Fibroblast of mammary gland (primary cell): ENCODE measurements around the gene CIBAR2.

Experiments
- DNase-seq: peaks from one replicate; pipeline ENCODE4 v3.0.0-alpha.2; 2010; ENCODE audit warnings: low read depth
- H3K4me3 ChIP-seq: 2 replicates; pipeline ENCODE4 v1.5.1; 2011; ENCODE audit warnings: low read depth, mild to moderate bottlenecking, low read length, moderate library complexity; ENCODE audit not compliant: control insufficient read depth
- TF ChIP-seq, protein P1 (sequence below): conservative IDR thresholded peaks from 2 replicates; pipeline ENCODE4 v1.5.1; 2011; ENCODE audit warnings: low read depth, low read length, inconsistent platforms; ENCODE audit not compliant: control insufficient read depth, insufficient read depth

CIBAR2 gene

DNA sequence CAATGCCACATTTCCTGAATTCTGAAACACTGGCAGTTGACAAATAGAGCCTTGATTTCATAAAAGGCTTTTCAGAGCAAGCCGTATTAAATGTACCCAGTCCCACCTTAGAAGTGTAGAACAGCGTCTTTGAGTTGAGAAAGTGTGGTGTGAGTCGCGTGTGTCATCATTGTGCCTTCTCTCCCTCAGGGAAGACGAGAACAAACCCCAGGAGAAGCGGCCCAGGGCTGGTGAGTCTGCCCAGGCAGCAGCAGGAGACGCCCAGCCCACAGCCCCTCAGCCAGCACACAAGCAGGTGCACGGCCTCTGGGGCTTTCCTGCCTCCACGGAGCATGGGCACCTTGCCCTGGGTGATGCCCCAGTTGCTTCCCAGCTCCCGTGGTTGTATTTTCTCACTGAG, 34.0 kb downstream of the CIBAR2 start:
- TF ChIP-seq, protein P1, sequence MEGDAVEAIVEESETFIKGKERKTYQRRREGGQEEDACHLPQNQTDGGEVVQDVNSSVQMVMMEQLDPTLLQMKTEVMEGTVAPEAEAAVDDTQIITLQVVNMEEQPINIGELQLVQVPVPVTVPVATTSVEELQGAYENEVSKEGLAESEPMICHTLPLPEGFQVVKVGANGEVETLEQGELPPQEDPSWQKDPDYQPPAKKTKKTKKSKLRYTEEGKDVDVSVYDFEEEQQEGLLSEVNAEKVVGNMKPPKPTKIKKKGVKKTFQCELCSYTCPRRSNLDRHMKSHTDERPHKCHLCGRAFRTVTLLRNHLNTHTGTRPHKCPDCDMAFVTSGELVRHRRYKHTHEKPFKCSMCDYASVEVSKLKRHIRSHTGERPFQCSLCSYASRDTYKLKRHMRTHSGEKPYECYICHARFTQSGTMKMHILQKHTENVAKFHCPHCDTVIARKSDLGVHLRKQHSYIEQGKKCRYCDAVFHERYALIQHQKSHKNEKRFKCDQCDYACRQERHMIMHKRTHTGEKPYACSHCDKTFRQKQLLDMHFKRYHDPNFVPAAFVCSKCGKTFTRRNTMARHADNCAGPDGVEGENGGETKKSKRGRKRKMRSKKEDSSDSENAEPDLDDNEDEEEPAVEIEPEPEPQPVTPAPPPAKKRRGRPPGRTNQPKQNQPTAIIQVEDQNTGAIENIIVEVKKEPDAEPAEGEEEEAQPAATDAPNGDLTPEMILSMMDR: no peak

DNA sequence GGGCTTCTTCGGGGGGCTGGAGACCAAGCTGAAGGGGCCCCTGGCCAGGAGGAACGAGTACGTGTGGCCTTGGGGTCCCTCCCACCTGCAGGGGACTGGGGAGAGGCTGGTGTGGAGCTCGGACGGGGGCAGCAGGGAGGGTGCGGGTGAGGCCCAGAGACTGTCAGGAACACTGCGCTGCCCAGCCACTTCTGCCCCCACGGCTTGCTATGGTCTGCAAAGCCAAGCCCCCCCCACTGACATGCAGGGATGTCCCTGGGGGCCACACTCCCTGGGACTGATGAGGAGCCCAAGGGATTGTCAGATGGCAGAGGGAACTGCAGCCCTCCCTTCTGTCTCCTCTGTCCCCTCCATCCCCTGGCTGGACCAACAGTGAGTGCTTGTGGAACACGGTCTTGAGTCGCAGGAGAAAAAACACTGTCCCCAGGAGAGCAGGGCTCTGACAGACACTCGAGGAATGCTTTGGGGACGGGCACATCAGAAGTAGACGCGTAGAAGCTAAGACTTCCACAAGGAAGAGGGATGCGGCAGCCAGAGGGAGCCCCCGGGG, 34.6 kb downstream of the CIBAR2 start:
- no peak overlapping the region for H3K4me3 ChIP-seq
- DNase-seq: no peak
- TF ChIP-seq, protein P1: no peak

More for the DNA sequence above, 34.0 kb downstream of the CIBAR2 start:
- DNase-seq: no peak
- H3K4me3 ChIP-seq: no peak overlapping the region

DNA sequence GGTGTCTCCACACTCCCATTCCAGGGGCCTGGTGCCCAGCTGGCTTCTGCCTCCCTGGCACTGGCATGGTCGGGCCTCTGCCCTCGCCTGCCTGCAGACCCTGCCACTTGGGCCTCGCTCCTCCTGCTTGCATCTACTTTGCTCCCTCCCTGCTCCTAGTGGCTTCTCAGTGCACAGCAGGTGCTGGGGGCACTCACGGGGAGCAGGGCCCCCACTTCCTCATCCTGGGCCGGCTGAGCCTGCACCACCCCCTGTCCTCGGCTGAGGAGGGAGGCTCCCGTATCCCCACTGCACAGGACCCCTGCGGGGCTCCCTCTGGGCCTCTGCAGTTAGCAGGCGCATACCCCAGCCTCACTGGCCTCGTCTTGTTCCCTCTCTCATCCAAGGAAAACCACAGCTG, 35.2 kb downstream of the CIBAR2 start:
- H3K4me3 ChIP-seq: no peak overlapping the region

DNA sequence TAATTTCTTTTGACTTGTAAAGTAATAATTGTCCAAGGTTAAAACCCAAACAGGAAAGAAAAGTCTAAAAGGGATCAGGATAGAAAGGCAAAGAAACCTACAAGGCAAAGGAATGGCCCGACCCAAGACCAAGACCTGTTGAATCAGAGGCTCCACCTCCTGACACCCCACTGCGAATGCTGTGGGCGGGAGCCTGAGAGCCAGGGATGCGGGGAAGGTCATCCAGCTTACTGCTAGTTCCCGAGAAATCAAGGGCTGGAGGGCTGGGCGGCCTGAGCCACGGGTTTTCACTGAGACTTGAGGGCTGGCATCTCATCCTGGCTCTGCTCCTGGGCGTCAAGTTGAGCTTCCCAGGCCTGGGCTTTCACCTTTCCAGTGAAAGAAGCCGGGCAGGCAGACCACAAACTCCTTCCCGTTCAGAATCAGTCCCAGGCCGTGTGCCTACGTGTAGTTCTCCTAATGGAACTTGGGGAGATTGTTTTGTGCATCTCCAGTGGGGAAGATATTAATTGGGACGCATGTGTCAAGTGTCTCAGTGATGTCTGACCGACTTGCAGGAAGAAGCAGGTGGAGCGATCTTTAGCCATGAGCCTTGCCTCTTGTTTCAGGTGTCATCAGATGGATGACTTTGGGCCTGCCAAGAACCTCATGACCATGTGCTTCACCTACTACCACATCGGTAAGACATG, 36.9 kb downstream of the CIBAR2 start:
- TF ChIP-seq, protein P1: no peak
- no peak for DNase-seq

More for the DNA sequence above, 35.2 kb downstream of the CIBAR2 start:
- TF ChIP-seq, protein P1: no peak
- DNase-seq: no peak

DNA sequence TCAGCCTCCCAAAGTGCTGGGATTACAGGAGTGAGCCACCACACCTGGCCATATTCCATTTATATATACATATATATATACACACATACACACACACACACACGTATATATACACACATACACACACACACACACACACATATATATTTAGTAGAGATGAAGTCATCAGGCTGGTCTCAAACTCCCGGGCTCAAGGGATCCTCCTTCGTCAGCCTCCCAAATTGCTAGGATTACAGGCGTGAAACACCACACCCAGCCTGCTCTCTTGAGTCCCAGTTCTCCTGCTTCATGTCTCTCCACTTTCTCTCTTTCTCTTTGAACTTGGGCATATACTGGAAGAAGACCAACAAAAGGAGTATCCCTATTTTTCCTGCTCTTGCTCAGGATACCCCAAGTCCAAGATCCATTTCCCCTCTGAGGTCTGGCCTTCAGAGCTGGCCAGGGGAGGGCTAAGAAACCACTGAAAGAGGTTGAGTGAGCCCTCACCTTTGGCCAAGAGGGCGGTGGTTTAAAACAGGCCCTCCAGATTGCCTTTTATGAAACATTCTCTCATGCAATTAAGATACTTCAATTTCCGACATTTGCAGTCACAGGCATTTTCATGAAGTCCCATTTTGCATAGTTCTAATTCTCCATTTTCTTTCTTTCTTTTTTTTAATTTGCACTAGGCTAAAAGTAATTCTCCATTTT, 37.9 kb downstream of the CIBAR2 start:
- TF ChIP-seq, protein P1: no peak
- no peak overlapping the region for H3K4me3 ChIP-seq
- no peak for DNase-seq

More for the DNA sequence above, 36.9 kb downstream of the CIBAR2 start:
- no peak overlapping the region for H3K4me3 ChIP-seq

DNA sequence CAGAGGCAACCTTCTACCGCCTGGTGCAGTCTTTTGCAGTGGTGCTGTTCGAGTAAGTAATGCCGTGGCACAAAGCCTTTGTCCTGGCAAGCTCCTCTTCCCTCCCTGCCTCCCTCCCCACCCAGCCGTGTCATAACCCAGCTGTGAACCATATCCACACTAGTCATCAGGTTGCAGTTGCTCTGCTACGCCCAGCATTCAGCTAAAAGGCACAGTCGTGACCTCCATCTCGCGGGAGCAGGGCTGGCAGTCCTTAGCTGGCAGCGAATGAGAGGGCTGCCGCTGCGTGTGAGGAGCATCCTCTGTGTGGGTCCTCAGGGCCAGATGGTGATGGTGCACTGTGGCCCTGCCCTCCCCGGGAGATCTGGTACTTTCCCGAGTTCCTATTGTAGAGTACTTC, 39.3 kb downstream of the CIBAR2 start:
- no peak overlapping the region for H3K4me3 ChIP-seq
- TF ChIP-seq, protein P1: no peak
- DNase-seq: peak; percentile 87
